HepG2 (cell line): ENCODE results near the gene MIA2.

Experiments
- CTCF ChIP-seq: sonication (generic); formaldehyde crosslinking; IDR thresholded peaks from 2 replicates; pipeline ENCODE4 v1.5.0; 2020; ENCODE audit warnings: mild to moderate bottlenecking, missing genetic modification reagents, moderate library complexity
- GABPA ChIP-seq, 2 experiments: IDR thresholded peaks; 2 replicates each; pipeline ENCODE4 v1.6.1; 2011 to 2016; ENCODE audit warnings: low read depth in 2 of 2, low read length in 1 of 2, missing biosample characterization in 1 of 2, missing genetic modification characterization in 1 of 2
- ZNF280B ChIP-seq: sonication (generic); formaldehyde crosslinking; IDR thresholded peaks from 2 replicates; pipeline ENCODE4 v1.5.0; 2020; ENCODE audit warnings: missing genetic modification reagents, mild to moderate bottlenecking, borderline replicate concordance
- ZNF687 ChIP-seq: sonication (generic); formaldehyde crosslinking; IDR thresholded peaks from 2 replicates; pipeline ENCODE4 v1.5.1; 2020; ENCODE audit warnings: mild to moderate bottlenecking, missing genetic modification reagents, moderate library complexity
- ZNF740 ChIP-seq: sonication (generic); formaldehyde crosslinking; IDR thresholded peaks from 2 replicates; pipeline ENCODE4 v1.4.0; 2020; ENCODE audit warnings: missing genetic modification reagents

GRCh38 chr14:39302124-39302810, 68.6 kb downstream of the MIA2 start:
- no peak for TF ChIP-seq CTCF (CRISPR knock-in tag)
- no peak for TF ChIP-seq ZNF740 (CRISPR knock-in tag)
- no peak for TF ChIP-seq GABPA (IDR thresholded peaks at IDR 0.05; ENCODE audit: low read depth, low read length)
- TF ChIP-seq GABPA (CRISPR knock-in tag; IDR thresholded peaks at IDR 0.05; ENCODE audit: low read depth), result no peak
- TF ChIP-seq ZNF687, result no peak
- TF ChIP-seq ZNF280B (CRISPR knock-in tag), result no peak
